Activated B cell treated with CpG ODN at 0.5 μM for 24 hours (primary cell): ENCODE measurements around the gene PEPD. TPM values are rescaled to one million over a fixed set of nuclear protein-coding genes. Genes with fewer than 3 reads are reported as not detected.

Experiments
- ATAC-seq: fragments of 200-7000 bp; cut with Tn5 transposase; one replicate; pipeline ENCODE4 v1.10.0; 2021; ENCODE audit warnings: low read depth, mild to moderate bottlenecking, moderate library complexity
- CTCF ChIA-PET: fragments of 350-600 bp; sonication (Branson Sonifier 250); formaldehyde crosslinking; loops from one replicate; lab custom pipeline; 2021; ENCODE audit warnings: antibody characterized with exemption; lab: Charles Lee
- POLR2A ChIA-PET: fragments of 350-600 bp; sonication (Branson Sonifier 250); formaldehyde crosslinking; loops from one replicate; lab custom pipeline; 2021; ENCODE audit warnings: antibody characterized with exemption; lab: Charles Lee
- DNase-seq: peaks from one replicate; pipeline ENCODE4 v3.0.0; 2022
- H3K27ac Mint-ChIP-seq: one replicate; pipeline ENCODE4 v1.8.0; 2020; ENCODE audit warnings: mixed read lengths
- H3K27me3 Mint-ChIP-seq: one replicate; pipeline ENCODE4 v1.8.0; 2021; ENCODE audit warnings: mixed read lengths
- H3K36me3 Mint-ChIP-seq: one replicate; pipeline ENCODE4 v1.8.0; 2021; ENCODE audit warnings: low read depth, mixed read lengths
- H3K4me1 Mint-ChIP-seq: one replicate; pipeline ENCODE4 v1.8.0; 2021; ENCODE audit warnings: mixed read lengths
- H3K4me3 Mint-ChIP-seq: one replicate; pipeline ENCODE4 v1.8.0; 2020; ENCODE audit warnings: mild to moderate bottlenecking, mixed read lengths
- H3K9me3 Mint-ChIP-seq: one replicate; pipeline ENCODE4 v1.8.0; 2020; ENCODE audit warnings: mixed read lengths
- intact Hi-C: fragments of 100-400 bp; cut with micrococcal nuclease; formaldehyde crosslinking; loops from one replicate; pipeline ENCODE4 v1.15.1; 2024
- total RNA-seq: library from RNA; stranded (reverse); gene quantifications from 2 replicates; pipeline ENCODE4 v1.2.3, GENCODE V29; 2022
- TF ChIP-seq, protein P1 (sequence below): fragments of 200-600 bp; IDR thresholded peaks from one replicate; pipeline ENCODE4 v1.8.0; 2022; ENCODE audit warnings: antibody characterized with exemption, mild to moderate bottlenecking

PEPD gene
- total RNA-seq, 1 donor from 2014 or later, result 49.1 TPM

DNA sequence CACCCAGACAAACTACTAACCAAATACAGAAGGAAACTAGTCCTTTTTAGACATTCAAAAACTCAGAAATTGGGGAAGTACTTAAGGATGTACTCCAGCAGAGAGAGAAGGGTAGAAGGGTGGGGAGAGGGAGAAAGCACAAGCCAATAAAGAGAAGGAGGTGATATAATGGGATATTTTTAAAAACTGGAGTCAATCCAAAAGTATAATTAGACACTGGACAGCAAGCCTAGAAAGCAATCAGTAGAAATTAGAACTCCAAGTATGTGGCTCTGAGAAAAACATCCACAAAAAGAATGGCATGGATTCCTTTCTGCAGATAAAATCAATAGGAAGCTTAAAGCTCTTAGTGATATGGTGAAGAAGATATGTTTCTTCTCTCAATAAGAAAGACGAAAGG is 55.8 kb downstream of the PEPD start:
- TF ChIP-seq, protein P1, sequence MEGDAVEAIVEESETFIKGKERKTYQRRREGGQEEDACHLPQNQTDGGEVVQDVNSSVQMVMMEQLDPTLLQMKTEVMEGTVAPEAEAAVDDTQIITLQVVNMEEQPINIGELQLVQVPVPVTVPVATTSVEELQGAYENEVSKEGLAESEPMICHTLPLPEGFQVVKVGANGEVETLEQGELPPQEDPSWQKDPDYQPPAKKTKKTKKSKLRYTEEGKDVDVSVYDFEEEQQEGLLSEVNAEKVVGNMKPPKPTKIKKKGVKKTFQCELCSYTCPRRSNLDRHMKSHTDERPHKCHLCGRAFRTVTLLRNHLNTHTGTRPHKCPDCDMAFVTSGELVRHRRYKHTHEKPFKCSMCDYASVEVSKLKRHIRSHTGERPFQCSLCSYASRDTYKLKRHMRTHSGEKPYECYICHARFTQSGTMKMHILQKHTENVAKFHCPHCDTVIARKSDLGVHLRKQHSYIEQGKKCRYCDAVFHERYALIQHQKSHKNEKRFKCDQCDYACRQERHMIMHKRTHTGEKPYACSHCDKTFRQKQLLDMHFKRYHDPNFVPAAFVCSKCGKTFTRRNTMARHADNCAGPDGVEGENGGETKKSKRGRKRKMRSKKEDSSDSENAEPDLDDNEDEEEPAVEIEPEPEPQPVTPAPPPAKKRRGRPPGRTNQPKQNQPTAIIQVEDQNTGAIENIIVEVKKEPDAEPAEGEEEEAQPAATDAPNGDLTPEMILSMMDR, result no peak
- Mint-ChIP-seq H3K9me3 (no peaks in the 10 kb centered on the region), H3K27ac (no peak overlapping the region), H3K27me3 (no peaks in the 10 kb centered on the region), H3K36me3 (peaks cover 20% of the 10 kb centered on the region), H3K4me3 (no peak overlapping the region), H3K4me1 (no peaks in the 10 kb centered on the region)
- ATAC-seq (no peak), DNase-seq (no peak)
- intact Hi-C loops, result no loop called here
- CTCF ChIA-PET, result no interaction called here
- POLR2A ChIA-PET, result no interaction called here

DNA sequence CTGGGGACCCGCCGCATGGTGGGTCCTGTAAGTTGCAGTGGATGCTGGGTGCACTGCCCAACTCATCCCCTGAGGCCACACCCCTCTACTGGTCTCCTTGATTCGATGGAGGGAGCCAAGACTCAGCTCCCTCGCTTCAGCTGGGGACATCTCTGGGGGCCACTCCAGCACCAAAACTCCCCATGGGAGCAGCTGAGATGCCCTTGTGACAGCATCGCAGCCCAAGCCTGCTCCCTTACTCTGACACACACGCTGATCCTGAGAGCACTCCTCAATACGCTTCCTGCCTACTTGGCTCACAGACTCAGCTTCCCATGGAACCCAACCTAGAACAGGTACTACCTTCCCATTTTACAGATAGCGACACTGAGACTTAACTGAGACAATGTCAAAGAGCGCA is 56.2 kb downstream of the PEPD start:
- CTCF ChIA-PET, result no interaction called here
- no peaks in the 10 kb centered on the region for H3K27me3 Mint-ChIP-seq
- POLR2A ChIA-PET, result no interaction called here
- H3K27ac Mint-ChIP-seq, result no peak overlapping the region
- DNase-seq, result no peak
- intact Hi-C loops, result no loop called here
- H3K4me1 Mint-ChIP-seq, result no peaks in the 10 kb centered on the region
- no peaks in the 10 kb centered on the region for H3K9me3 Mint-ChIP-seq
- ATAC-seq, result no peak
- H3K4me3 Mint-ChIP-seq, result no peak overlapping the region
- TF ChIP-seq, protein P1, result no peak
- H3K36me3 Mint-ChIP-seq, result peaks cover 25% of the 10 kb centered on the region

DNA sequence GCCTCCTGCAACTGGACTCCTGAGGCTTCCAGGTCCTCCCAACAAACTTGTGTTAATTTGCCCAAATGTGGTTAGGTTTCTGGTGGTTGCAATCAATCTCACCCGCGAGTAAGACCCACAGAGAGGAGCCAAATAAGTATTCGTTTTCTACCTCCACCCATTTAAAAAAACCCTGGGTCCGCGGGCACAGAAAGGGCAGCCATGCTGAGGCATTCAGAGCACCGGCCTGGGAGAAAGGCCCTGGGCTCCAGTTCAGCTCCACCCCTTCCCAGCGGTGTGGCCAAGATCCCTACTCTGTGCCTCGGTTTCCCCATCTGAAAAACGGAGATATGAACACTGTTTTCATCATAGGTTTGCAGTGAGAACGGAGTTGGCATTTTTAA is 56.9 kb downstream of the PEPD start:
- ChIA-PET POLR2A (no interaction called here), CTCF (no interaction called here)
- TF ChIP-seq, protein P1, result no peak
- Mint-ChIP-seq H3K36me3 (peaks cover 26% of the 10 kb centered on the region), H3K27me3 (no peaks in the 10 kb centered on the region), H3K27ac (no peak overlapping the region), H3K4me1 (no peaks in the 10 kb centered on the region), H3K4me3 (no peak overlapping the region), H3K9me3 (no peaks in the 10 kb centered on the region)
- intact Hi-C loops, result no loop called here
- DNase-seq (no peak), ATAC-seq (no peak)

DNA sequence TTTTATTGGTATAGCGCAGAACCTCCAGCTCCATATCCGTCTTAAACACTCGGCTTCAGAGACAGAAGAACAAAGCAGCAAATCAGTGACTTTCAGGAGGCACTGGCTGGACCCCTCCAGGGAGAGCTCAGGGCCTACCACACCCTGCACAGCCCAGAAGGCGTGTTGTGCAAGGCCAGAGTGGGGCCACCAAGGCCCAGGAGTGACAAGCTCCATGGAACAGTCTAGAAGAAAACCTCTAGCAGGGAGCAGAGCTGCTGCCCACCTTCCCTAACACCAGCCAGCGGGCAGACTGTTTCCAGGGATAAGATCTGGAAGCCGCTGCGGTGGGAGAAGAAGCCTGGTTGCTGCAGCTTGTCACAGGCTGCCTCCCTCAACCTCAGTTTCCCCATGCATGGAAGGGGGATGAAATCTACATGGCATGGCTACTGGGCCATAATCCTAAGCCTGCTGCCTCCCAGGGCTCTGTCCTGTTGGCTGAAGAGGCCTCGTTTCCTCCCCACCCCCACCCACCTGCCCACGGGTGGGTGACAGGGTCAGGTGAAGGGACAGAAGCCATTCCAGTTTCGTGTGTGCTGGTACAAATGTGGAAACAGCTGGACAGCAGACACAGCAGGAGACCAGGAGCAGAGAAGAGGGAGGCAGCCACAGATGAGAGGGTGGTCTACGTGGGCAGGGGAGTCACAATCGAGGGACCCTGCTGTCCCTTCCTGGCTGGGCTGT is 57.4 kb downstream of the PEPD start:
- TF ChIP-seq, protein P1, result no peak
- Mint-ChIP-seq H3K36me3 (peaks cover 23% of the 10 kb centered on the region), H3K27ac (no peak overlapping the region), H3K9me3 (no peaks in the 10 kb centered on the region), H3K27me3 (no peaks in the 10 kb centered on the region), H3K4me3 (no peak overlapping the region), H3K4me1 (no peaks in the 10 kb centered on the region)
- intact Hi-C loops, result no loop called here
- ATAC-seq, result no peak
- no peak for DNase-seq
- ChIA-PET CTCF (no interaction called here), POLR2A (no interaction called here)

DNA sequence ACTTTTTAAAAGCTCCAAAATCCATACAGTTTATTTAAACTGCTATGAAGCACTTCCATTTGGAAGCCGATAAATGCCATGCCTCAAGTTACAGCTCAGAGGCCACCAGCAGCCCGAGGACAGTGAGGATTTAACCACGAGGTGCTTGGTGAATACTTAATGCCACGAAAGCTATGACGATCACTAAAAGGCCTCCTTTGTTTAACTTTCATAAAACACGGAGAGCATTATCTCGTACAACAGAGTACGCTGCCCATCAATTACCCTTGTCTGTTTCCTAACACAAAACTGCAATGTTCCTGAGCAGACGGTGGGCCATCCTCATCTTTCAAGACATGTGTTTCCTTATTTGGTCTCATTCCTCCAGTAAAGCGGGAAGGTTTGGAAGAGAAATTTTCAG is 58.4 kb downstream of the PEPD start:
- ATAC-seq, result no peak
- H3K9me3 Mint-ChIP-seq, result no peaks in the 10 kb centered on the region
- H3K4me3 Mint-ChIP-seq, result no peak overlapping the region
- ChIA-PET POLR2A (no interaction called here), CTCF (no interaction called here)
- no peak for DNase-seq
- TF ChIP-seq, protein P1, result no peak
- intact Hi-C loops, result no loop called here
- H3K36me3 Mint-ChIP-seq, result peaks cover 21% of the 10 kb centered on the region
- H3K27me3 Mint-ChIP-seq, result no peaks in the 10 kb centered on the region
- H3K27ac Mint-ChIP-seq, result no peak overlapping the region
- H3K4me1 Mint-ChIP-seq, result no peaks in the 10 kb centered on the region
